ENCODE data around the gene MCUR1.

DNA sequence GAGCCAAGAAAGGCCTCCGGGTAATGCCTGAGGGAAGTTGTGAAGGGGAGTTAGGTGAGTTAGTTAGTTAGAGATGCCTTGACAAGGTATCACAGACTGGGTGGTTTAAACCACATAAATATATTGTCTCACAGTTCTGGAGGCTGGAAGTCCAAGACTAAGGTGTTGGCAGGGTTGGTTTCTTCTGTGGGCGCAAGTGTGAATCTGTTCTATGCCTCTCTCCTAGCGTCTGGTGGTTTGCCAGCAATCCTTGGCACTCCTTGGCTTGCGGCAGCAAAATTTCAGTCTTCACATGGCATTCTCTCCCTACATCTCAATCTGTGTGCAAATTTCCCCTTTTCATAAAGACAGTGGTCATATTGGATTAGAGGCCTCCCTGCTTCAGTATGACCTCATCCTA is 73.0 kb downstream of the MCUR1 start:
- TF ChIP-seq, protein P1, sequence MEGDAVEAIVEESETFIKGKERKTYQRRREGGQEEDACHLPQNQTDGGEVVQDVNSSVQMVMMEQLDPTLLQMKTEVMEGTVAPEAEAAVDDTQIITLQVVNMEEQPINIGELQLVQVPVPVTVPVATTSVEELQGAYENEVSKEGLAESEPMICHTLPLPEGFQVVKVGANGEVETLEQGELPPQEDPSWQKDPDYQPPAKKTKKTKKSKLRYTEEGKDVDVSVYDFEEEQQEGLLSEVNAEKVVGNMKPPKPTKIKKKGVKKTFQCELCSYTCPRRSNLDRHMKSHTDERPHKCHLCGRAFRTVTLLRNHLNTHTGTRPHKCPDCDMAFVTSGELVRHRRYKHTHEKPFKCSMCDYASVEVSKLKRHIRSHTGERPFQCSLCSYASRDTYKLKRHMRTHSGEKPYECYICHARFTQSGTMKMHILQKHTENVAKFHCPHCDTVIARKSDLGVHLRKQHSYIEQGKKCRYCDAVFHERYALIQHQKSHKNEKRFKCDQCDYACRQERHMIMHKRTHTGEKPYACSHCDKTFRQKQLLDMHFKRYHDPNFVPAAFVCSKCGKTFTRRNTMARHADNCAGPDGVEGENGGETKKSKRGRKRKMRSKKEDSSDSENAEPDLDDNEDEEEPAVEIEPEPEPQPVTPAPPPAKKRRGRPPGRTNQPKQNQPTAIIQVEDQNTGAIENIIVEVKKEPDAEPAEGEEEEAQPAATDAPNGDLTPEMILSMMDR (IDR thresholded peaks at IDR 0.05): no peak
- TF ChIP-seq TCF7L2 (IDR thresholded peaks at IDR 0.05; ENCODE audit: low read depth, low read length) (no peak), SIN3A (IDR thresholded peaks at IDR 0.05; ENCODE audit: borderline replicate concordance, insufficient read depth, low read depth, low read length) (no peak)
- TF ChIP-seq, protein P2, sequence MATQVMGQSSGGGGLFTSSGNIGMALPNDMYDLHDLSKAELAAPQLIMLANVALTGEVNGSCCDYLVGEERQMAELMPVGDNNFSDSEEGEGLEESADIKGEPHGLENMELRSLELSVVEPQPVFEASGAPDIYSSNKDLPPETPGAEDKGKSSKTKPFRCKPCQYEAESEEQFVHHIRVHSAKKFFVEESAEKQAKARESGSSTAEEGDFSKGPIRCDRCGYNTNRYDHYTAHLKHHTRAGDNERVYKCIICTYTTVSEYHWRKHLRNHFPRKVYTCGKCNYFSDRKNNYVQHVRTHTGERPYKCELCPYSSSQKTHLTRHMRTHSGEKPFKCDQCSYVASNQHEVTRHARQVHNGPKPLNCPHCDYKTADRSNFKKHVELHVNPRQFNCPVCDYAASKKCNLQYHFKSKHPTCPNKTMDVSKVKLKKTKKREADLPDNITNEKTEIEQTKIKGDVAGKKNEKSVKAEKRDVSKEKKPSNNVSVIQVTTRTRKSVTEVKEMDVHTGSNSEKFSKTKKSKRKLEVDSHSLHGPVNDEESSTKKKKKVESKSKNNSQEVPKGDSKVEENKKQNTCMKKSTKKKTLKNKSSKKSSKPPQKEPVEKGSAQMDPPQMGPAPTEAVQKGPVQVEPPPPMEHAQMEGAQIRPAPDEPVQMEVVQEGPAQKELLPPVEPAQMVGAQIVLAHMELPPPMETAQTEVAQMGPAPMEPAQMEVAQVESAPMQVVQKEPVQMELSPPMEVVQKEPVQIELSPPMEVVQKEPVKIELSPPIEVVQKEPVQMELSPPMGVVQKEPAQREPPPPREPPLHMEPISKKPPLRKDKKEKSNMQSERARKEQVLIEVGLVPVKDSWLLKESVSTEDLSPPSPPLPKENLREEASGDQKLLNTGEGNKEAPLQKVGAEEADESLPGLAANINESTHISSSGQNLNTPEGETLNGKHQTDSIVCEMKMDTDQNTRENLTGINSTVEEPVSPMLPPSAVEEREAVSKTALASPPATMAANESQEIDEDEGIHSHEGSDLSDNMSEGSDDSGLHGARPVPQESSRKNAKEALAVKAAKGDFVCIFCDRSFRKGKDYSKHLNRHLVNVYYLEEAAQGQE (IDR thresholded peaks at IDR 0.05; ENCODE audit: insufficient read depth in 1 of 2, low read depth in 2 of 2, low read length in 1 of 2): no peak

All from Panc1 (cell line).